BLaER1 (cell line): ENCODE measurements around the gene SIGLEC8.
"Not testable (repeated sequence)": the region's sequence is repeated elsewhere in the genome, so short reads cannot be mapped to it uniquely, and the experiment has no call there.

Experiments used
- H3K27ac ChIP-seq: shearing (Covaris generic); formaldehyde crosslinking; 2 replicates; pipeline ENCODE4 v1.8.1; 2022
- H3K27me3 ChIP-seq: shearing (Covaris generic); formaldehyde crosslinking; 2 replicates; pipeline ENCODE4 v1.8.1; 2022
- H3K36me3 ChIP-seq: shearing (Covaris generic); formaldehyde crosslinking; 2 replicates; pipeline ENCODE4 v1.8.1; 2022
- H3K4me1 ChIP-seq: shearing (Covaris generic); formaldehyde crosslinking; 2 replicates; pipeline ENCODE4 v1.8.1; 2022
- H3K4me2 ChIP-seq: shearing (Covaris generic); formaldehyde crosslinking; 2 replicates; pipeline ENCODE4 v1.8.1; 2022
- H3K4me3 ChIP-seq: shearing (Covaris generic); formaldehyde crosslinking; 2 replicates; pipeline ENCODE4 v1.8.1; 2022
- H3K9ac ChIP-seq: shearing (Covaris generic); formaldehyde crosslinking; 2 replicates; pipeline ENCODE4 v1.8.1; 2022
- H3K9me3 ChIP-seq: shearing (Covaris generic); formaldehyde crosslinking; 2 replicates; pipeline ENCODE4 v1.8.1; 2022
- H4K20me1 ChIP-seq: shearing (Covaris generic); formaldehyde crosslinking; 2 replicates; pipeline ENCODE4 v1.8.1; 2022
- Cebpa-rat ChIP-seq: shearing (Covaris generic); IDR thresholded peaks from 2 replicates; pipeline ENCODE4 v1.8.1; 2022

The SIGLEC8 gene

GRCh38 chr19:51427201-51427600 is 31.1 kb downstream of the SIGLEC8 start:
- Histone ChIP-seq H3K4me3 (no peak overlapping the region), H3K4me1 (0 out of 2 replicates have a peak, but pooled peaks cover 4% of the 10 kb centered on the region), H3K27me3 (no peaks in the 10 kb centered on the region), H3K9ac (no peak overlapping the region), H3K4me2 (no peak overlapping the region), H3K9me3 (no peaks in the 10 kb centered on the region), H4K20me1 (no peaks in the 10 kb centered on the region; the same call in 1 of the 2 replicates), H3K27ac (no peak overlapping the region), H3K36me3 (no peaks in the 10 kb centered on the region)
- no peak for TF ChIP-seq Cebpa-rat

- Histone ChIP-seq H3K4me3 (no peak overlapping the region), H3K27me3 (no peaks in the 10 kb centered on the region), H3K4me2 (peak overlapping the region; percentile 75), H3K9ac (no peak overlapping the region), H3K36me3 (no peaks in the 10 kb centered on the region), H3K27ac (no peak overlapping the region), H4K20me1 (no peaks in the 10 kb centered on the region; the same call in 1 of the 2 replicates), H3K9me3 (no peaks in the 10 kb centered on the region), H3K4me1 (peaks cover 38% of the 10 kb centered on the region)
- TF ChIP-seq Cebpa-rat, result no peak
Observed at GRCh38 chr19:51422053-51422448, 36.2 kb downstream of the SIGLEC8 start.

- peaks cover 44% of the 10 kb centered on the region for H3K4me1 ChIP-seq
- H3K4me2 ChIP-seq, result peak overlapping the region; percentile 75
- no peak overlapping the region for H3K4me3 ChIP-seq
- no peaks in the 10 kb centered on the region; the same call in 1 of the 2 replicates for H4K20me1 ChIP-seq
- no peaks in the 10 kb centered on the region for H3K9me3 ChIP-seq
- H3K27me3 ChIP-seq, result no peaks in the 10 kb centered on the region
- no peak overlapping the region for H3K9ac ChIP-seq
- H3K36me3 ChIP-seq, result no peaks in the 10 kb centered on the region
- H3K27ac ChIP-seq, result no peak overlapping the region
- TF ChIP-seq Cebpa-rat, result no peak
Observed at GRCh38 chr19:51421229-51422052, 36.8 kb downstream of the SIGLEC8 start.

- H3K4me2 ChIP-seq, result peak overlapping the region; percentile 75
- not testable (repeated sequence) for H4K20me1 ChIP-seq, H3K27me3 ChIP-seq, H3K4me3 ChIP-seq, H3K27ac ChIP-seq, H3K9me3 ChIP-seq, H3K36me3 ChIP-seq, H3K9ac ChIP-seq
- peaks cover 47% of the 10 kb centered on the region for H3K4me1 ChIP-seq
Observed at GRCh38 chr19:51420511-51420910, 37.7 kb downstream of the SIGLEC8 start.

- H3K9ac ChIP-seq, result no peak overlapping the region
- no peaks in the 10 kb centered on the region; the same call in 1 of the 2 replicates for H4K20me1 ChIP-seq
- no peaks in the 10 kb centered on the region for H3K9me3 ChIP-seq
- no peak overlapping the region for H3K4me3 ChIP-seq
- peaks cover 47% of the 10 kb centered on the region for H3K4me1 ChIP-seq
- H3K36me3 ChIP-seq, result peaks cover 22% of the 10 kb centered on the region
- H3K27ac ChIP-seq, result no peak overlapping the region
- TF ChIP-seq Cebpa-rat, result no peak
- 0 out of 2 replicates have a peak overlapping the region, but pooled peaks have one; percentile 87 for H3K4me2 ChIP-seq
- H3K27me3 ChIP-seq, result no peaks in the 10 kb centered on the region
Observed at GRCh38 chr19:51418707-51419106, 39.5 kb downstream of the SIGLEC8 start.

- peak overlapping the region; percentile 87 for H3K4me2 ChIP-seq
- no peak for TF ChIP-seq Cebpa-rat
- H3K27me3 ChIP-seq, result no peaks in the 10 kb centered on the region
- no peaks in the 10 kb centered on the region for H3K9me3 ChIP-seq
- peak overlapping the region; percentile 65 for H3K4me3 ChIP-seq
- peak overlapping the region; percentile 81 for H3K27ac ChIP-seq
- H3K9ac ChIP-seq, result peak overlapping the region; percentile 78
- H4K20me1 ChIP-seq, result no peaks in the 10 kb centered on the region; the same call in 1 of the 2 replicates
- H3K4me1 ChIP-seq, result peaks cover 47% of the 10 kb centered on the region
- H3K36me3 ChIP-seq, result peaks cover 31% of the 10 kb centered on the region
Observed at GRCh38 chr19:51417810-51418157, 40.5 kb downstream of the SIGLEC8 start.

- peaks cover 36% of the 10 kb centered on the region for H3K36me3 ChIP-seq
- no peaks in the 10 kb centered on the region for H4K20me1 ChIP-seq
- peaks cover 47% of the 10 kb centered on the region for H3K4me1 ChIP-seq
- H3K27me3 ChIP-seq, result no peaks in the 10 kb centered on the region
- peak within 1 kb of the TSS; percentile 81 for H3K27ac ChIP-seq
- no peaks in the 10 kb centered on the region for H3K9me3 ChIP-seq
- peak within 1 kb of the TSS; percentile 65 for H3K4me3 ChIP-seq
- peak within 1 kb of the TSS; percentile 87 for H3K4me2 ChIP-seq
- TF ChIP-seq Cebpa-rat, result no peak
- H3K9ac ChIP-seq, result peak within 1 kb of the TSS; percentile 78
Observed at GRCh38 chr19:51417107-51417809, 41.0 kb downstream of the SIGLEC8 start, which contains the start of gene SIGLEC10. Gene SIGLEC10 (minus strand): TSS chr19:51417642. CDS start chr19:51417581, 61 bp downstream.

GRCh38 chr19:51416422-51416821 is 41.8 kb downstream of the SIGLEC8 start:
- not testable (repeated sequence) for H3K9me3 ChIP-seq, H3K27me3 ChIP-seq, H4K20me1 ChIP-seq
- Histone ChIP-seq H3K4me1 (peaks cover 46% of the 10 kb centered on the region), H3K36me3 (peaks cover 37% of the 10 kb centered on the region), H3K4me2 (peak overlapping the region; percentile 87), H3K27ac (peak overlapping the region; percentile 81), H3K9ac (peak overlapping the region; percentile 78), H3K4me3 (peak overlapping the region; percentile 65)

GRCh38 chr19:51415187-51415586 is 43.1 kb downstream of the SIGLEC8 start:
- no peaks in the 10 kb centered on the region for H3K27me3 ChIP-seq
- H3K27ac ChIP-seq, result no peak overlapping the region
- no peak overlapping the region for H3K4me2 ChIP-seq
- no peak overlapping the region for H3K4me3 ChIP-seq
- no peak overlapping the region for H3K9ac ChIP-seq
- H3K4me1 ChIP-seq, result peaks cover 33% of the 10 kb centered on the region
- peaks cover 44% of the 10 kb centered on the region for H3K36me3 ChIP-seq
- TF ChIP-seq Cebpa-rat, result no peak
- no peaks in the 10 kb centered on the region for H4K20me1 ChIP-seq
- H3K9me3 ChIP-seq, result no peaks in the 10 kb centered on the region
